ENCODE results near the gene UBE2E1. TPM values are rescaled to one million over a fixed set of nuclear protein-coding genes. Genes with fewer than 3 reads are reported as not detected.
A peak's percentile ranks its signal among the peaks of the same experiment; 100 is the strongest.

The UBE2E1 gene
- 10 to 100 TPM; 61.7 to 67.9 TPM for total RNA-seq

DNA sequence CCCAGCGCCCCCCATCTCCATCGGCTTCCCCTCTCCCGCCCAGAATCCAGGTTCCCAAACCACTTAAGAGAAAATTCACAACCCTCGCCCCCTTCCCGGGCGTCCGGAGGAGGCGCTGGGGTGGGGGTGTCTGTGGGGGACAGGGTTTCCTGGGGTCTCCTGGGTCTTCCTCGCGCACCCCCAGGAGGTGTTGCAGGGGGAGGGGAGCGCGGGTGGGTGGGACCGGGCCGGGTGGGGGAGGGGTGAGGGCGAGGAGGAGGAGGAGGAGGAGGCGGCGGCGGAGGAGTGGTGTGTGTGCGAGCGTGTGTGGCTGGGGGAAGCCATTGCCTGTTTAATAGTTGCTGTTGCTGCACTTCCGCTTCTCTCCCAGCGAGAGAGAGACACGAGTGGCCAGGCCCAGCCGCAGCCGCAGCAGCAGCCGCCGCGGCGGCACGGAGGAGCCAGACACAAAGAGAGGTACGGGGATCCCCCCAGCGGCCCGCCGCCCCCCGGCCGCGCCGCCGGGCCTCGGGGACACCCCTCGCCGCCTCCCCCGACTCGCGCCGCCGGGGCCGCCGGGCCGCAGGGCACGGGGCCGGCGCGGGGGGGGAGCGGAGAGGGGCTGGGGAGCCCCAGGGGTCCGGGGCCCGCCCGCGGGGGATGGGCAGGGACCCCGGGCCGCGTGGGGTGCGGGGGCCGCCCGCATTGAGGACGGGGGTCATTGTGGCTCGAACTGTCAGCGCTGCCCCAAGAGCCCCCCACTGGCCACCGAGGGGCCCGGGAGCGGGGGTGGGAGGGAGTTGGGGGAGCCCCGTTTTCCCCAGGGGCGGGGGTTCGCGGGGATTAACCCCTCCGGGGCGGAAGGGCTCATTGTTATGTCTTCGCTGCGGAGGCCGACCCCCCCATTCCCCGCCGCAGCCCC lies at the start of gene UBE2E1:
Gene UBE2E1, plus strand, starts transcription at position 323 of the 901 bp plus-strand sequence. CDS start 1,315 bp downstream, outside the sequence.
- Mint-ChIP-seq H3K27ac (peak within 1 kb of the TSS; percentile 96), H3K36me3 (peaks cover 17% of the 10 kb centered on the region), H3K4me3 (peak within 1 kb of the TSS; percentile 96), H3K9me3 (no peaks in the 10 kb centered on the region), H3K4me1 (peaks cover 32% of the 10 kb centered on the region), H3K27me3 (peaks cover 29% of the 10 kb centered on the region)
- ATAC-seq (ENCODE audit: low read depth) (peak; percentile 75), DNase-seq (peak; percentile 78)
- POLR2A ChIA-PET = interaction anchor here (6.1 kb wide), 1 partner anchor 111 kb away, joined by 41 read pairs; the partner anchor contains the start of genes NKIRAS1 and RPL15

DNA sequence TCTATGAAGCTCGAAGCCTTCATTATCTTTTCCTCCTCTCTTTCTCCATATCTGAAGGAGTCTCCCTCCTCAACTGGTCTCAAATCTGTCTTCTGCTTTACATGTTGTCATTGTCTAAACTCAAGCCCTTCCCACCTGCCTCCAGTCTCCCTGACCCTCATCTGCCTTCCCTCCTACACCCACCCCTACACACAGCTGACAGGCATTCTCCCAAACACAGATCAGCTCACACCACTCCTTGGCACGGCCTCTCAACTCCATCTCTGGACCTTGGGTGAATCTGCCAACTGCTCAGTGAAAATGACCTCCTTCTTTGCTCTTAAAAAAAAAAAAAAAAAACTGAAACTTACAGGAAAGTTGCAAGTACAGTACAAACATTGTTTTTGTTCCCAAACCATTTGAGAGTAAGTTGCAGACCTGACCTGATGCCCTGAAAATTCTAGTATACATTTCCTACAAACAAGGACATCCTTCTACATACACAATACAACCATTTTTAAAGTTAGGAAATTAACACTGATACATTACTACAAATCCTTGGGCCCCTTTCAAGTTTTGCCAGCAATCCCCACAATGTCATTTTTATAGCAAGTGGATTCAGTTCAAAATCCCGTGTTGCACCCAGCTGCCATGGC lies 49.4 kb upstream of the UBE2E1 start:
- ATAC-seq (ENCODE audit: low read depth) (no peak), DNase-seq (no peak)
- no peaks in the 10 kb centered on the region for H3K9me3 Mint-ChIP-seq
- H3K27ac Mint-ChIP-seq = no peak overlapping the region
- H3K36me3 Mint-ChIP-seq = no peaks in the 10 kb centered on the region
- H3K27me3 Mint-ChIP-seq = peaks cover 7% of the 10 kb centered on the region
- no peak overlapping the region for H3K4me3 Mint-ChIP-seq
- H3K4me1 Mint-ChIP-seq = peaks cover 10% of the 10 kb centered on the region
- POLR2A ChIA-PET = no interaction called here

DNA sequence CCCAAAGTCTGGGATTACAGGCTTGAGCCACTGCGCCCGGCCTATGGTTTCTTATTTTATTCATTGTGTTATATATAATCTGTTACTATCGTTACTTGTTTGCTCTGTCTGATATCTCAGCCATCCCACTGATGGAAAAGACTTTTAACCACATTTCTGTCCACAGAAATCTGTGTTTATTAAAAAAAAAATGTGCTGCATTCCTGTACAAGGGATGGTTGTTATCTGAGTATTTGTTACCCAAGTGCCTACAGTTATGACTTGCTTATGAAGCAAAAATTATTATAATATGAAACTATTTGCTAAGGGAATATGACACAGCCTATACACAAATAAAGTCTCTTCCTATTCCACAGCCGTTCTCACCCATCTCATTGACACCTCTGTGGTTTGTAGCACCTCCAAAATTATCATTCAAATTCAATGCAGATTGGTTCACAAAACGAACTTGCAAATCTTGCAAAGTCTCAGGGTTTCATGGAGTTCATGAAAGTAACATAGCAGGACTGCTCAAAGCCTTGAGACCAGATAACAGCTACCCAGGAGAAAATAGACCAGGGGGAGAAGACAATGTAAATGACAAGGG lies 47.4 kb upstream of the UBE2E1 start:
- peaks cover 7% of the 10 kb centered on the region for H3K27me3 Mint-ChIP-seq
- H3K9me3 Mint-ChIP-seq = no peaks in the 10 kb centered on the region
- DNase-seq (no peak), ATAC-seq (ENCODE audit: low read depth) (no peak)
- POLR2A ChIA-PET = no interaction called here
- H3K36me3 Mint-ChIP-seq = no peaks in the 10 kb centered on the region
- peaks cover 18% of the 10 kb centered on the region for H3K4me1 Mint-ChIP-seq
- no peak overlapping the region for H3K4me3 Mint-ChIP-seq
- no peak overlapping the region for H3K27ac Mint-ChIP-seq

DNA sequence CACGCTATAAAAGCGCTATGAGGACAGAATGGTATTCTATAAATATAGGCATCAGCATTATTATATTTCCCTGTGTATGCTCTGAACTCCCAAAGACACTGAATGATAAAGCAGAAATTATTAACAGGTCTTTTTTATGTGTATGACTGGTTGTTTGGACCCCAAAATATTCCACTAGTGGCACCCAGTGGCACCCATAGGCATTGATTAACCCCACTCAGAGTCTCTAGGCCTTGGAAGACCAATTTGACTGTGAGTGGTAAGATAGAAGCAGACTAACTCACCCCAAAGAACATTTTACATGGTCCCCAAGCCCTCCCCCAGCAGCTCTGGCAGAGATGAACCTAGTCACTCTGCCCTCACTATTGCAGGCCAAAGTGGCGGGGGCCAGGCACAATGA lies 45.4 kb upstream of the UBE2E1 start:
- H3K4me3 Mint-ChIP-seq = no peak overlapping the region
- peaks cover 7% of the 10 kb centered on the region for H3K27me3 Mint-ChIP-seq
- no peaks in the 10 kb centered on the region for H3K36me3 Mint-ChIP-seq
- ATAC-seq (ENCODE audit: low read depth) (no peak), DNase-seq (no peak)
- H3K4me1 Mint-ChIP-seq = peaks cover 18% of the 10 kb centered on the region
- H3K27ac Mint-ChIP-seq = no peak overlapping the region
- no peaks in the 10 kb centered on the region for H3K9me3 Mint-ChIP-seq
- POLR2A ChIA-PET = no interaction called here

DNA sequence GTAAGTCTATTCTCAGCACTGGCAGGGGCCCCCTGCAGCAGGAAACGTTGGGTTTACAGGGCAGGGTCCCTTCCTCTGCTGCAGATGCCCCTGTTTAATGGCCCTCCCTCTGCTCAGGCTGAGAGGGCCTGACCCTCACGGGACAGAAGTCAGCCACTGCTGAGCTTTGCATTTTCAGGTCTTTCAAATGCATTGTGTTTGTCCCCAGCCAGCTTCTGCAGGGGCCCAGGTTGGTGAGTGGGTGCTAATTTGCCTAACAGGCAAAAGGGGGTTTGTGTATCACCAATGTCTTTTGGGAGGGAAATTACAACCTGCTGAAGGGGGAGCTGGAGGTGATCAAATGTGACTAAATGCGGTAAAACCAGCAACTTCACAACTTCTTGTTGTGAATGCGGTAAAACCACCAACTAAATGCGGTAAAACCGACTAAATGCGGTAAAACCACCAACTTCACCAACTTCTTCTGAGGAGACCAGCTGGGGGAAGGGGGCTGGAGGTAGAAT lies 44.8 kb upstream of the UBE2E1 start:
- no peaks in the 10 kb centered on the region for H3K36me3 Mint-ChIP-seq
- H3K4me1 Mint-ChIP-seq = peaks cover 18% of the 10 kb centered on the region
- POLR2A ChIA-PET = no interaction called here
- H3K27me3 Mint-ChIP-seq = peaks cover 5% of the 10 kb centered on the region
- H3K9me3 Mint-ChIP-seq = no peaks in the 10 kb centered on the region
- H3K27ac Mint-ChIP-seq = no peak overlapping the region
- no peak for DNase-seq
- ATAC-seq (ENCODE audit: low read depth) = no peak
- no peak overlapping the region for H3K4me3 Mint-ChIP-seq

DNA sequence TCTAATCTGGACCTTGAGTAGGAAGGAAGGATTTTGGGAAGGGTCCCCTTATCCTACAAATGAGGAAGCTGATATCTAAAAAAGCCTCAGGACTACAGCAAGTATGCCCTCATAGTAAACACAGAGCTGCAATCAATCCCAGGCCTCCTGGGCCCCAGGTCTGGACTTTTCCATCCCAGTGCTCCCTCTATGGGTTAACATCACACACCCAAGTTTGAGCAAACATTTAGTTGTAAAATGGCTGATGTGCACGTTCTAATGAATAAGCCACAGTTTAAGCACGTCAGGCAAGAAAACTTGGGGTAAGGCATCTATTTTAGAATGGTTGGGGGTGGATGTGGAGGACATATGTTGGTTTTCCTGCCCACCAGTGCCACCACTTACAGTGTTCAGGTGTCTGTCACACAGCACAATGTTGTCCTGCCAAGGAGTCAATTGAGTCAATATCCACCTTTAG lies 44.3 kb upstream of the UBE2E1 start:
- Mint-ChIP-seq H3K36me3 (no peaks in the 10 kb centered on the region), H3K27ac (no peak overlapping the region), H3K4me1 (peaks cover 18% of the 10 kb centered on the region), H3K4me3 (no peak overlapping the region), H3K27me3 (peaks cover 1% of the 10 kb centered on the region), H3K9me3 (no peaks in the 10 kb centered on the region)
- POLR2A ChIA-PET = no interaction called here
- DNase-seq (no peak), ATAC-seq (ENCODE audit: low read depth) (no peak)

DNA sequence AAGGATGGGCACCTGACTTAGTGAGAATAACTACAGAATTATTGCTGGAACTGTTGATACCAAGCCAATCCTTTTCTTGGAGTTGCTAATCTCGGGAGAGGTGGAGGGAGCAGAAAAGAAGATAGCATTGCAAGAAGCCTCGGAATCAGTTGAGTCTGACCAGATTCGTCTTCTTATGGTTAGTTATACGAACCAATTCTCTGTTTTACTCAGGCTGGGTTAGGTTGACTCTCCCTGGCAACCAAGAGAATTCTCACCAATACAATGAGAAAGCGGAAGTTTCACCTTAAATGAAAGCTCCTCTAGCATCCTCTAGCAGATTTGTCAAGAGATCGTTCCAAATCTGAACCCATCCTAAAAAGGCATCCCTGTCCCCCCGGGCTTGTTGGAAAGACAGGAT lies 43.5 kb upstream of the UBE2E1 start:
- POLR2A ChIA-PET = no interaction called here
- Mint-ChIP-seq H3K4me1 (peaks cover 18% of the 10 kb centered on the region), H3K9me3 (no peaks in the 10 kb centered on the region), H3K27me3 (no peaks in the 10 kb centered on the region), H3K36me3 (no peaks in the 10 kb centered on the region), H3K27ac (no peak overlapping the region), H3K4me3 (no peak overlapping the region)
- no peak for DNase-seq
- ATAC-seq (ENCODE audit: low read depth) = no peak

DNA sequence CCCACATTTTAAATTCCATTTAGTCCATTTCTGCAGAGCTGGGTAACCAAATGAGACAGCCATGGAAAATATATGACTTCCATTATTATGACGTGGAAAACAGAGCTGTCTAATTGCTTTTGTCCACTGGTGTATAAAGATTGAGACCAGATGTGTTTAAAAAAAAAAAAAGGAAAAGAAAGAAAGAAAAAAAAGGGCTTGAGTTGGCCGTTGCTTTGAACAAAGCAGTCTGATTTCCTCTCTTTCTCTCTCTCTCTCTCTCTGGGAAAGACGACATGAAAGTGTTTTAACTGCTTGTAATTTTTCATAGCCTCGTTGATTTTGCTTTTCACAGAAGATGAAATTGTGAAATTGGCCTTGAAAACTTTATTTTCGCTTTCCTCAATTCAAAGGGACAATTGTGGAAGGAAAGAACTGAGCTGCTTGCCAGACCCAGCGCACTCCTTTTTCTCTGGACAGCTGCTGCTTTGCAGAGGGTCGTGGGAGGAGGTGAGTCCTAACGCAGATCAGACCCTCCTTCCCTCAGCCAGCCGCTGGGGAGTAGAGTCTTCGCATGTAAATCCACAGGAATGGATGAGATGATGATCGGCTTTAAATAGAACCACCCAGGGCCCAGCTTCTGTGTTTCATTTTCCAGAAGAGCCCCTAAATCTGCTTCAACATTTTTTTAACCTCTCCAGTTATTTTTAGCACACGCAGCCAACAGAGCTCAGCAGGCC lies 42.8 kb upstream of the UBE2E1 start:
- no peaks in the 10 kb centered on the region for H3K36me3 Mint-ChIP-seq
- H3K27me3 Mint-ChIP-seq = no peaks in the 10 kb centered on the region
- H3K4me3 Mint-ChIP-seq = peak overlapping the region; percentile 32
- no peak overlapping the region for H3K27ac Mint-ChIP-seq
- no peak for ATAC-seq (ENCODE audit: low read depth)
- POLR2A ChIA-PET = no interaction called here
- peaks cover 18% of the 10 kb centered on the region for H3K4me1 Mint-ChIP-seq
- DNase-seq = no peak
- H3K9me3 Mint-ChIP-seq = no peaks in the 10 kb centered on the region

DNA sequence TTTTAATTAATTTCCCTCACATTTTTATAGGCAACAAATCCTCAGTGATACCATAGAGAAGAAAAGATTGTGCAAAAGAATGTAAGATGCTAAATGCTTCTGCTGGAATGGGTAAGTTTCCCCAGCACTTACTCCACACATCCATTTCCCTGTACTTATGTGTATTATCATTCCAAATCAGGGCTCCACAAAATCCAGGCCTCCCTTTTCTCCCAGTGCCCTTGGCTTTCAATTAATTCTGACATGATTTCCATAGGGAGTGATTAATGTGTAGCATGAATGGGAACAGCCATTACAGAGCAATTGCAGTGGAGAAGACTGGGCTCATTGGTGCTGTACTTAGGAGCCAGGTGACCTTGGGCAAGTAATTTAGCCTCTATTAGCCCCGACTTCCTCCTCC lies 41.3 kb upstream of the UBE2E1 start:
- no peak for ATAC-seq (ENCODE audit: low read depth)

DNA sequence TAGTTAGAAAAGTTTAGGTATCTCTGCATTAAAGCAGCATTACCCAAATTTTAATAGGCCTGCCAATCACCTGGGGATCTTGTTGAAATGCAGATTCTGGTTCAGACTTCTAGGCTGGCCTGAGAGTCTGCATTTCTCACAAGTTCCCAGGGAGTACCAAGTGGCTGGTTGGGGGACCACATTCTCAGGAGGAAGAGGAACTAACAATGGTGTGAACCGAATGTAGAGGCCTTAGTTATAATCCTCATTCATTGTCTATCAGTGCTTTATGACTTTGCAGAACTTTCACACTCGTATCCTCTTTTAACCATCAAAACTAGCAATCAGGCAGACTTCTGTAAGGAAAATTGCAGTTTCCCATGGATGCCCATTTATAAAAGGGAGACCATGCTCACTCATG lies 38.2 kb upstream of the UBE2E1 start:
- Mint-ChIP-seq H3K36me3 (no peaks in the 10 kb centered on the region), H3K4me1 (peaks cover 3% of the 10 kb centered on the region), H3K27ac (no peak overlapping the region), H3K27me3 (peaks cover 6% of the 10 kb centered on the region), H3K4me3 (no peak overlapping the region), H3K9me3 (no peaks in the 10 kb centered on the region)
- ATAC-seq (ENCODE audit: low read depth) (no peak), DNase-seq (no peak)
- POLR2A ChIA-PET = no interaction called here

More for the DNA sequence above, 41.3 kb upstream of the UBE2E1 start:
- Mint-ChIP-seq H3K4me1 (peaks cover 18% of the 10 kb centered on the region), H3K36me3 (no peaks in the 10 kb centered on the region), H3K9me3 (no peaks in the 10 kb centered on the region), H3K27me3 (no peaks in the 10 kb centered on the region), H3K27ac (no peak overlapping the region), H3K4me3 (no peak overlapping the region)
- no peak for DNase-seq
- POLR2A ChIA-PET = no interaction called here

DNA sequence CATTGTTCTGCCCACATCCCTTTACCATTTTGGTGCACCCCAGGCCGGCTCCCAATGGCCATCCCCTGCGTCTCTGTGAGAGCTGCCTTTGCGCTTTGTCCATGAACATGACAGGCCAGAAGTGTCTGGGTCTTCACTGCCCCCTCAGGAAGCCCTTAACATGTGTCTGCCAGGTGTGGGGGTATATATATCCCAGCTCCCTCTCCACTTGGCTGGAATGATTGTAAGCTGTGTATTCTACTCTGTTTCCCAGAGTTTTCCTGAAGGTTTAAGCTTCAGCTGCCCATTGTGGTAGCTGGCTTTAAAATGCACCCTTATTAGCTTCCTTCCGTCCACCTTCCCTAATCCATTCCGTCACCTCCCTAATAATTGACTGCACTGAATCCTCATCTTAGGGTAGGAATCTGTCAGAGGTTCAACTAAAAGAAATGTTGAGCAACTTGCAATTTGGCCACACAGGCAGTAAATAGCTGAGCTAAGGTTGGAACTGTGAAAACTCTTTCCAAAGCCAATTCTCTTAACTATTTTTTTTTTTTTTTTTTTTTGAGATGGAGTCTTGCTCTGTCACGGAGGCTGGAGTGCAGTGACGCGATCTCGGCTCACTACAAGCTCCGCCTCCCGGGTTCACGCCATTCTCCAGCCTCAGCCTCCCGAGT lies 30.4 kb upstream of the UBE2E1 start:
- Mint-ChIP-seq H3K4me3 (no peak overlapping the region), H3K36me3 (no peaks in the 10 kb centered on the region), H3K27ac (no peak overlapping the region), H3K27me3 (peaks cover 5% of the 10 kb centered on the region), H3K9me3 (no peaks in the 10 kb centered on the region), H3K4me1 (no peaks in the 10 kb centered on the region)
- POLR2A ChIA-PET = no interaction called here
- ATAC-seq (ENCODE audit: low read depth) (no peak), DNase-seq (no peak)

DNA sequence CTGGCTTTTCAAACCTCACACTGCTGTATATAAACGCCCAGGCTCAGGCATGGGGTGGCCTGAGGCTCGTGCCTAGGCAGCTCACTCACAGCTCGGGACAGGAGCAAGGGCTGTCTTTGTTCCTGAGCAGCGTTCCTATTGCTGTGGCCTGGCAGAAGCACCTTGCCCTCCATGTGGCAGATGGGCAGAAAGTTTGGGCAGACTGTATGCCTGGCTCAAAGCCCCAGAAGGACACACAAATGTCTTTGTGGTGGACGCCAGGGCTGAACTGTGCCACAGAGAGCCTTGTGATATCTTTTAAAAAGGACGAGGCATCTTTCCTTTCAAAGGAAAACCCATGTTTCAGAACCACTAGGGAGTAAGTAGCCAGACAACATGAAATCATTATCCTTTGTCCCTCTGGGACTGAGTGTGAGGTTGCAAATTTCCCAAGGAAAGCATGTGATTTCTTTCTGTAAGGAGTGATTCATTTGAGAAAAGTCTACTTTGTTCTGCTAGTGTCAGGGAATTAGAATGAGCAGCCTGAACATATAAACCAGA lies 29.3 kb upstream of the UBE2E1 start:
- no peaks in the 10 kb centered on the region for H3K36me3 Mint-ChIP-seq
- no peak overlapping the region for H3K4me3 Mint-ChIP-seq
- no peak overlapping the region for H3K27ac Mint-ChIP-seq
- no peak for ATAC-seq (ENCODE audit: low read depth)
- peaks cover 4% of the 10 kb centered on the region for H3K27me3 Mint-ChIP-seq
- no peak for DNase-seq
- H3K9me3 Mint-ChIP-seq = peaks cover 1% of the 10 kb centered on the region
- no peaks in the 10 kb centered on the region for H3K4me1 Mint-ChIP-seq
- POLR2A ChIA-PET = no interaction called here

All from activated naive CD8-positive, alpha-beta T cell treated with anti-CD3 and anti-CD28 coated beads, Interleukin-2, amount 10 ng/mL, durations not matched to agents 7 days and 5 days (primary cell).